Neural progenitor cell (in vitro differentiated cells): ENCODE results near the gene STX11. TPM values are rescaled to one million over a fixed set of nuclear protein-coding genes. Genes with fewer than 3 reads are reported as not detected.

Source experiments
- DNase-seq: peaks from one replicate; pipeline ENCODE4 v3.0.0-alpha.2; 2016; ENCODE audit warnings: low spot score
- H2AFZ ChIP-seq: fragments of 200-600 bp; sonication (generic); replicated peaks from 2 replicates; pipeline ENCODE4 v1.6.1; 2016; ENCODE audit warnings: antibody characterized with exemption
- H3F3A ChIP-seq: fragments of 200-600 bp; sonication (generic); 2 replicates; pipeline ENCODE4 v1.6.1; 2016; ENCODE audit warnings: antibody characterized with exemption, low read depth
- H3K27ac ChIP-seq: fragments of 200-600 bp; sonication (generic); 2 replicates; pipeline ENCODE4 v1.5.1; 2016; ENCODE audit warnings: mild to moderate bottlenecking
- H3K27me3 ChIP-seq: fragments of 200-600 bp; sonication (generic); 2 replicates; pipeline ENCODE4 v1.6.1; 2016; ENCODE audit warnings: mild to moderate bottlenecking, moderate library complexity
- H3K36me3 ChIP-seq: fragments of 200-600 bp; sonication (generic); 2 replicates; pipeline ENCODE4 v1.5.1; 2016
- H3K4me1 ChIP-seq: fragments of 200-600 bp; sonication (generic); 2 replicates; pipeline ENCODE4 v1.6.1; 2016; ENCODE audit warnings: mixed run types
- H3K4me2 ChIP-seq: fragments of 200-600 bp; sonication (generic); 2 replicates; pipeline ENCODE4 v1.6.1; 2016
- H3K4me3 ChIP-seq: fragments of 200-600 bp; sonication (generic); 2 replicates; pipeline ENCODE4 v1.5.1; 2016
- H3K79me2 ChIP-seq: fragments of 200-600 bp; sonication (generic); 2 replicates; pipeline ENCODE4 v1.6.1; 2016; ENCODE audit warnings: low read depth
- H3K9ac ChIP-seq: fragments of 200-600 bp; sonication (generic); 2 replicates; pipeline ENCODE4 v1.6.1; 2016
- H3K9me3 ChIP-seq: fragments of 200-600 bp; sonication (generic); 2 replicates; pipeline ENCODE4 v1.5.1; 2016; ENCODE audit warnings: low read depth
- H4K20me1 ChIP-seq: fragments of 200-600 bp; sonication (generic); 2 replicates; pipeline ENCODE4 v1.6.1; 2016; ENCODE audit warnings: low read depth
- H3K27ac Mint-ChIP-seq: 3 replicates; pipeline ENCODE4 v1.8.0; 2021; ENCODE audit warnings: mixed read lengths
- H3K27me3 Mint-ChIP-seq: 2 replicates; pipeline ENCODE4 v1.8.0; 2022; ENCODE audit warnings: low read depth, mild to moderate bottlenecking, inconsistent platforms, moderate library complexity, mixed read lengths; ENCODE audit not compliant: insufficient read depth
- H3K36me3 Mint-ChIP-seq: 3 replicates; pipeline ENCODE4 v1.8.0; 2021; ENCODE audit warnings: mixed read lengths
- H3K4me1 Mint-ChIP-seq: 3 replicates; pipeline ENCODE4 v1.8.0; 2021; ENCODE audit warnings: mixed read lengths
- H3K4me3 Mint-ChIP-seq: 3 replicates; pipeline ENCODE4 v1.8.0; 2021; ENCODE audit warnings: mild to moderate bottlenecking, moderate library complexity, mixed read lengths
- H3K9me3 Mint-ChIP-seq: 3 replicates; pipeline ENCODE4 v1.8.0; 2020; ENCODE audit warnings: mixed read lengths
- CTCF ChIP-seq: fragments of 200-600 bp; sonication (generic); IDR thresholded peaks from 2 replicates; pipeline ENCODE4 v1.5.1; 2017; ENCODE audit warnings: antibody characterized with exemption, mild to moderate bottlenecking
- EZH2 ChIP-seq: fragments of 200-600 bp; sonication (generic); IDR thresholded peaks from 2 replicates; pipeline ENCODE4 v1.6.1; 2017; ENCODE audit warnings: antibody characterized with exemption, mild to moderate bottlenecking, moderate library complexity
- EZH2phosphoT487 ChIP-seq: fragments of 200-600 bp; sonication (generic); IDR thresholded peaks from 2 replicates; pipeline ENCODE4 v1.6.1; 2017; ENCODE audit warnings: antibody characterized with exemption
- total RNA-seq: library from RNA; depleted of rRNA; stranded (reverse); fragments of >200 nt; gene quantifications from 2 replicates; pipeline ENCODE4 v1.2.3, GENCODE V29; 2015; ENCODE audit warnings: low replicate concordance

STX11 gene
- total RNA-seq, 1 donor from 2014 or later = not detected

GRCh38 chr6:144194293-144194810, 44.0 kb downstream of the STX11 start:
- Histone ChIP-seq H3K9me3 (no peaks in the 10 kb centered on the region), H3K36me3 (no peaks in the 10 kb centered on the region), H3K79me2 (no peaks in the 10 kb centered on the region), H2AFZ (peak overlapping the region; percentile 47), H3K9ac (no peak overlapping the region), H4K20me1 (no peaks in the 10 kb centered on the region), H3K4me1 (no peaks in the 10 kb centered on the region), H3F3A (no peaks in the 10 kb centered on the region), H3K27me3 (no peaks in the 10 kb centered on the region), H3K27ac (no peak overlapping the region), H3K4me3 (no peak overlapping the region), H3K4me2 (no peak overlapping the region)
- TF ChIP-seq EZH2phosphoT487 (no peak), CTCF (no peak), EZH2 (no peak)
- Mint-ChIP-seq H3K36me3 (no peaks in the 10 kb centered on the region), H3K27me3 (no peaks in the 10 kb centered on the region), H3K4me3 (no peak overlapping the region), H3K9me3 (no peaks in the 10 kb centered on the region), H3K27ac (no peak overlapping the region), H3K4me1 (peaks cover 11% of the 10 kb centered on the region)
- DNase-seq = no peak

- Mint-ChIP-seq H3K9me3 (no peaks in the 10 kb centered on the region), H3K27ac (no peak overlapping the region), H3K36me3 (no peaks in the 10 kb centered on the region), H3K27me3 (no peaks in the 10 kb centered on the region), H3K4me1 (peaks cover 7% of the 10 kb centered on the region), H3K4me3 (no peak overlapping the region)
- Histone ChIP-seq H3K27ac (no peak overlapping the region), H2AFZ (no peak overlapping the region), H3K79me2 (no peaks in the 10 kb centered on the region), H3K4me1 (no peaks in the 10 kb centered on the region), H3F3A (no peaks in the 10 kb centered on the region), H4K20me1 (no peaks in the 10 kb centered on the region), H3K4me3 (no peak overlapping the region), H3K4me2 (no peak overlapping the region), H3K36me3 (no peaks in the 10 kb centered on the region), H3K9ac (no peak overlapping the region), H3K27me3 (no peaks in the 10 kb centered on the region), H3K9me3 (no peaks in the 10 kb centered on the region)
- TF ChIP-seq EZH2 (no peak), CTCF (no peak), EZH2phosphoT487 (no peak)
- no peak for DNase-seq
Measured at GRCh38 chr6:144195671-144196270, 45.5 kb downstream of the STX11 start.

- Mint-ChIP-seq H3K27me3 (no peaks in the 10 kb centered on the region), H3K9me3 (peaks cover 9% of the 10 kb centered on the region), H3K4me1 (peaks cover 7% of the 10 kb centered on the region), H3K27ac (no peak overlapping the region), H3K36me3 (no peaks in the 10 kb centered on the region), H3K4me3 (no peak overlapping the region)
- H3K4me1 ChIP-seq = no peaks in the 10 kb centered on the region
- TF ChIP-seq EZH2 = no peak
- TF ChIP-seq CTCF = no peak
- TF ChIP-seq EZH2phosphoT487 = no peak
- no peak overlapping the region for H3K9ac ChIP-seq
- H3K4me3 ChIP-seq = no peak overlapping the region
- no peaks in the 10 kb centered on the region for H3K9me3 ChIP-seq
- no peak for DNase-seq
- H2AFZ ChIP-seq = no peak overlapping the region
- H3K27me3 ChIP-seq = no peaks in the 10 kb centered on the region
- H3K27ac ChIP-seq = no peak overlapping the region
- H3K79me2 ChIP-seq = no peaks in the 10 kb centered on the region
- H3K36me3 ChIP-seq = no peaks in the 10 kb centered on the region
- no peaks in the 10 kb centered on the region for H3F3A ChIP-seq
- no peaks in the 10 kb centered on the region for H4K20me1 ChIP-seq
- H3K4me2 ChIP-seq = no peak overlapping the region
Measured at GRCh38 chr6:144197919-144198318, 47.6 kb downstream of the STX11 start.
